Measurements from ENCODE around the gene PRR23E.

PRR23E gene

DNA sequence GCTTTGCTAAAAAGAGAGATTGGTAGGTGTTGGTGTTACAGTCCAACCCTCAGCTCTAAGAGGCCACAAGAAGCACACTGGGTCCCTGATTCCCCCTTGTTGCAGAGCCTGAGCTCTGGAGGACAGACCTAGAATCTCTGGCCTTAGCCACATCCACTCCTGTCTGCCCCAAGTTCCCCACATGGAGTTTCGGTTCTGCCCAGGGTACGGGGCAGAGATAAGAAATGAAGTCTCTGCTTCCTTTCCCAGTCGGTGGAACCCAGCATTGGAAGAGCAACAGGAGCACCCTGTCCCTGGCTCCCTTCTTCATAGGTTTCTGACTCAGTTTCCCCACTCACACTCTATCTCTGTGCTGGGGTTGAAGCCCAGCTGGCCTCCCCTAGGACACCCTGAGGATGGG is 13.2 kb downstream of the PRR23E start:
- in situ Hi-C loops (cut with HindIII; ENCODE audit: low pct_ligation_motif_present, low sequenced_read_pairs): no loop called here
- Histone ChIP-seq H3K36me3 (replicated peaks) (no peaks in the 10 kb centered on the region), H3K27me3 (replicated peaks) (no peaks in the 10 kb centered on the region), H3K27ac (no peak overlapping the region), H3K4me3 (ENCODE audit: low read depth, low read length) (no peak overlapping the region)
- TF ChIP-seq, protein P1, sequence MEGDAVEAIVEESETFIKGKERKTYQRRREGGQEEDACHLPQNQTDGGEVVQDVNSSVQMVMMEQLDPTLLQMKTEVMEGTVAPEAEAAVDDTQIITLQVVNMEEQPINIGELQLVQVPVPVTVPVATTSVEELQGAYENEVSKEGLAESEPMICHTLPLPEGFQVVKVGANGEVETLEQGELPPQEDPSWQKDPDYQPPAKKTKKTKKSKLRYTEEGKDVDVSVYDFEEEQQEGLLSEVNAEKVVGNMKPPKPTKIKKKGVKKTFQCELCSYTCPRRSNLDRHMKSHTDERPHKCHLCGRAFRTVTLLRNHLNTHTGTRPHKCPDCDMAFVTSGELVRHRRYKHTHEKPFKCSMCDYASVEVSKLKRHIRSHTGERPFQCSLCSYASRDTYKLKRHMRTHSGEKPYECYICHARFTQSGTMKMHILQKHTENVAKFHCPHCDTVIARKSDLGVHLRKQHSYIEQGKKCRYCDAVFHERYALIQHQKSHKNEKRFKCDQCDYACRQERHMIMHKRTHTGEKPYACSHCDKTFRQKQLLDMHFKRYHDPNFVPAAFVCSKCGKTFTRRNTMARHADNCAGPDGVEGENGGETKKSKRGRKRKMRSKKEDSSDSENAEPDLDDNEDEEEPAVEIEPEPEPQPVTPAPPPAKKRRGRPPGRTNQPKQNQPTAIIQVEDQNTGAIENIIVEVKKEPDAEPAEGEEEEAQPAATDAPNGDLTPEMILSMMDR (IDR thresholded peaks at IDR 0.05; ENCODE audit: low read depth, low read length, missing control alignments): no peak
- DNase-seq: no peak

- Histone ChIP-seq H3K4me3 (ENCODE audit: low read depth, low read length) (no peak overlapping the region), H3K27me3 (replicated peaks) (no peaks in the 10 kb centered on the region), H3K36me3 (replicated peaks) (no peaks in the 10 kb centered on the region), H3K27ac (no peak overlapping the region)
- no peak for DNase-seq
- TF ChIP-seq, protein P1 (IDR thresholded peaks at IDR 0.05; ENCODE audit: low read depth, low read length, missing control alignments): no peak
- in situ Hi-C loops (cut with HindIII; ENCODE audit: low pct_ligation_motif_present, low sequenced_read_pairs): no loop called here
These were observed 13.9 kb downstream of the PRR23E start for GRCh38 chr3:127206611-127207516.

- Histone ChIP-seq H3K36me3 (replicated peaks) (no peaks in the 10 kb centered on the region), H3K27ac (no peak overlapping the region), H3K4me3 (ENCODE audit: low read depth, low read length) (no peak overlapping the region), H3K27me3 (replicated peaks) (no peaks in the 10 kb centered on the region)
- in situ Hi-C loops (cut with HindIII; ENCODE audit: low pct_ligation_motif_present, low sequenced_read_pairs): no loop called here
- DNase-seq: no peak
- TF ChIP-seq, protein P1 (IDR thresholded peaks at IDR 0.05; ENCODE audit: low read depth, low read length, missing control alignments): no peak
These were observed 15.0 kb downstream of the PRR23E start for GRCh38 chr3:127207727-127208482.

GRCh38 chr3:127208483-127209100 is 15.7 kb downstream of the PRR23E start:
- TF ChIP-seq, protein P1 (IDR thresholded peaks at IDR 0.05; ENCODE audit: low read depth, low read length, missing control alignments): no peak
- no peaks in the 10 kb centered on the region for H3K27me3 ChIP-seq (replicated peaks)
- H3K36me3 ChIP-seq (replicated peaks): no peaks in the 10 kb centered on the region
- H3K27ac ChIP-seq: no peak overlapping the region
- DNase-seq: no peak
- no peak overlapping the region for H3K4me3 ChIP-seq (ENCODE audit: low read depth, low read length)
- in situ Hi-C loops (cut with HindIII; ENCODE audit: low pct_ligation_motif_present, low sequenced_read_pairs): no loop called here

DNA sequence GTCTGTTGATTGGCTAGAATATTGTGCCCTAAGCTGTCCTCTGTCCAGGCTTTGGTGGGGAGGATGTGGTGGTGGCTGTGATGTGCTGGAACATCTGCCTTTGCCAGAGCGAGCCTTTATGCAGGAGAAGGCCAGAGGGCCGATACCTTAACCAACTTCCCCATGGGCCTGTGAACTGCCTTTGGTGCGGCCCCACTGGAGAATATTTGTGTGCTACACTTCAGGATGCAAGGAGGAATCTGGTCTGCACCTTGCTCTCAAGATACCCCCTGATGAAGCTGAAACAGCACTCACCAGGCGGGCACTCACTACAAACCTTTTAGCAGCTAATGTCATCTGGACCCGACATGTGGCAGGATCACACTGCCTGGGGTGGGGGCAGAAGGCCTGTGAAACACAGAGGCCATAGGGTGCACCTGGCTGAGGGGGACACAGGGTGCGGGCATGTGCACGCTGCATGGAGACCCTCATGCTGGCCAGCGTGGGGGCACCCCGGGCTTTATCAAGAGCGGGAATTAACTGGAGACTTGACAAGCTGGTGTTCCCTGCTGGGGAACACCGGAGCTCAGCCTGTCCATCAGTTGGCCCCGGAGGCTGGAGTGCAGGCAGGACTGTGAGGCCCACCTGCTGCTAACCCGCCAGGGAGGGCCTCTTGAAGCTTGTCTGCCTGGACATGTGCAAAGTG is 16.4 kb downstream of the PRR23E start:
- in situ Hi-C loops (cut with HindIII; ENCODE audit: low pct_ligation_motif_present, low sequenced_read_pairs): no loop called here
- no peak overlapping the region for H3K27ac ChIP-seq
- H3K4me3 ChIP-seq (ENCODE audit: low read depth, low read length): no peak overlapping the region
- DNase-seq: no peak
- TF ChIP-seq, protein P1 (IDR thresholded peaks at IDR 0.05; ENCODE audit: low read depth, low read length, missing control alignments): no peak
- H3K36me3 ChIP-seq (replicated peaks): no peaks in the 10 kb centered on the region
- H3K27me3 ChIP-seq (replicated peaks): no peaks in the 10 kb centered on the region
